Omental fat pad (tissue), 4 donors: ENCODE measurements around the gene SEL1L. TPM values are rescaled to one million over a fixed set of nuclear protein-coding genes. Genes with fewer than 3 reads are reported as not detected.
"Not testable (repeated sequence)": the region's sequence is repeated elsewhere in the genome, so short reads cannot be mapped to it uniquely, and the experiment has no call there.

ENCODE experiments used
- ATAC-seq: fragments of 150-250 bp; one replicate; pipeline ENCODE4 v1.9.1; 2016; ENCODE audit warnings: mild to moderate bottlenecking, moderate library complexity; ENCODE audit not compliant: low FRiP score
- DNase-seq: peaks from one replicate; pipeline ENCODE4 v3.0.0-alpha.2; 2019; ENCODE audit warnings: low spot score
- CTCF ChIP-seq, 3 donors: fragments of 450-650 bp; IDR thresholded peaks; one replicate each; pipeline ENCODE4 v1.5.1; 2016 to 2017; ENCODE audit warnings: antibody characterized with exemption in 3 of 3, mild to moderate bottlenecking in 3 of 3, moderate library complexity in 2 of 3
- total RNA-seq, 4 donors: library from RNA; depleted of rRNA; stranded (reverse); fragments of >200 nt; gene quantifications; one replicate each; pipeline ENCODE4 v1.1.0, GENCODE V29; 2016

Gene SEL1L
- total RNA-seq, 4 donors from 2014 or later: 53.3 to 74.0 (median 66.5) TPM

- no peak for DNase-seq
- no peak for TF ChIP-seq CTCF (IDR thresholded peaks at IDR 0.05)
- ATAC-seq: peak; percentile 82
These were observed 16.5 kb downstream of the SEL1L start for GRCh38 chr14:81516986-81517797.

DNA sequence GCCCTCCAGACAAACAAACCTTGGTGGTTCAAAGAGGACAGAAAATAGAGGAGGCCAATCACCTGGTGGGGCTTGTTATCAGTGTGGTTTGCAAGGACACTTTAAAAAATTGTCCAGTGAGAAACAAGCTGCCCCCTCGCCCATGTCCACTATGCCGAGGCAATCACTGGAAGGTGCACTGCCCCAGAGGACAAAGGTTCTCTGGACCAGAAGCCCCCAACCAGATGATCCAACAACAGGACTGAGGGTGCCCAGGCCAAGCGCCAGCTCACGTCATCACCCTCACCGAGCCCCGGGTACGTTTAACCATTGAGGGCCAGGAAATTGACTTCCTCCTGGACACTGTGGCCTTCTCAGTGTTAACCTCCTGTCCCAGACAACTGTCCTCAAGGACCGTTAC, 17.7 kb downstream of the SEL1L start:
- ATAC-seq, DNase-seq: not testable (repeated sequence)

DNA sequence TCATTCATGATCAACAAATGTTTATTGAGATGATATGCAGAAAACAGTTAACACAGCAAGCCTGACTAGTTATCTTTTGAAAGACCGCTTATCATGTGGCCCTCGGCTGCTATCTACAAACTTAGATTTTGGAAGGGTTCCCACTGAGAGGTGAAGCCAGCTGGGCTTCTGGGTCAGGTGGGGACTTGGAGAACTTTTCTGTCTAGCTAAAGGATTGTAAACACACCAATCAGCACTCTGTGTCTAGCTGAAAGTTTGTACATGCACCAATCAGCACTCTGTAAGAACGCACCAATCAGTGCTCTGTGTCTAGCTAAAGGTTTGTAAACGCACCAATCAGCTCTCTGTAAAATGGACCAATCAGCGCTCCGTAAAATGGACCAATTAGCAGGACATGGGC, 20.8 kb downstream of the SEL1L start:
- not testable (repeated sequence) for ATAC-seq, DNase-seq

DNA sequence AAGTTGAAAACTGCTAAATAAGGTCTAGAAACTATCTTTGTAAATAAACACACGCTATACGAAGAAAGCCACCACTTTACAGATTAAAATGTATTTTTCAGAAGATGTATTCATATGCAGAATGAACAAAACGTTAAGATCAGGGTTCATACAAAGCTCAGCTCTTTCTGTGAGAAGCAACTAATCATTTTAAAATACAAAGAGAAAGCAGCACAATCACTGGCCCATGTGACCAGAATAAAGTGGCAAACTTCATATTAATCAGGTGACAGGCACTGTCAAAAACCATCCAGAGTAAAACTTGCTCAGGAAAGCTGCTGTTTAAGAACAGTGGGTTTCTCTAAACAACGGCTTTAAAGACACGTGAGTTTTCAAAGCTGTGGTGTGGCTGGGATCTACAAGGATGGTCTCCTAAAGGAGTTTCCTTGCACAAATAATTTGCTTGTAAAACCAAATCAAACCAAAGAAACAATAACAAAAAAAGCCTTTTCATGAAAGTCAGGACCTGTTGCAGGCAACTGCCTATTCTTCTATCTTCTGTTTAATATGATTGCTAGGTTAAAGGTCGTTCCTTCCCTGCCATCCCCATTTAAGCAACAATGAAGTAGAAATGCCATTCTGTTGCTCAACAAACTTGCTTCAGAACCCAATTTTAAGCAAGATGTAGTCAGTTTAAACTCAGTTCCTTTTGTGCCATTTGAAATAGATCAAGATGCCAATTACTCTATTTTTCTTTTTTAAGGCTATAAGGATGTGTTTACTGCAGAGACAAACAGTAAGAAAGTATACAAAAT, 22.3 kb downstream of the SEL1L start:
- no peak for ATAC-seq
- TF ChIP-seq CTCF (IDR thresholded peaks at IDR 0.05): no peak
- no peak for DNase-seq

DNA sequence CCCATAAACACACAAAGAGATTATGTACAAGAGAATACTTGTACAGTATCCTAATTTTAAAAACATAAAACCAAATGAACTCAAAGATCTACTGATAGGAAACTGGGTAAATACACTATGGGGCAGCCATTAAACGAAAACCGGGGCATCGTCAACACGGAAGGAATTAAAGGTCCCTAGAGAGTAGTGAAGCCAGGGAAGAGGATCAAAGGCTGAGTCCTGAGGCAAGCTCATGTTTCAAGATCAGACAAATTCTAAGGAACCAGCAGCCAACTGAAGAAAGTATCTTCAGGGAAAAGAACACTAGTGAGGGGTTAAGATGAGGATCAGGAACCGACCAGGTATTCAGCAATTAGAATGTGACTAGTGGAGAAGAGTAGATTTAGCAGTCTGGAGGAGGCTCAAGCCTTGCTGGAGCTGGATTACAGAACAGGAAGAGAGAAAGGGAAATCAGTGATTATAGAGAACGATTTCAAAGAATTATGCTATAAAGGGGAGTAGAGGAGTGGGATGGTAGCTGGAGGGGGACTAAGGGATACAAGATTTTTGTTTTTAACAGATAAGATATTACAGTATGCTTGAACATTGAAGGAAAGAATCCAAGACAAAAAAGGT, 23.7 kb downstream of the SEL1L start:
- DNase-seq (no peak), ATAC-seq (no peak)
- no peak for TF ChIP-seq CTCF (IDR thresholded peaks at IDR 0.05)

GRCh38 chr14:81509321-81509720, 24.3 kb downstream of the SEL1L start:
- ATAC-seq (no peak), DNase-seq (no peak)
- TF ChIP-seq CTCF (IDR thresholded peaks at IDR 0.05): no peak

DNA sequence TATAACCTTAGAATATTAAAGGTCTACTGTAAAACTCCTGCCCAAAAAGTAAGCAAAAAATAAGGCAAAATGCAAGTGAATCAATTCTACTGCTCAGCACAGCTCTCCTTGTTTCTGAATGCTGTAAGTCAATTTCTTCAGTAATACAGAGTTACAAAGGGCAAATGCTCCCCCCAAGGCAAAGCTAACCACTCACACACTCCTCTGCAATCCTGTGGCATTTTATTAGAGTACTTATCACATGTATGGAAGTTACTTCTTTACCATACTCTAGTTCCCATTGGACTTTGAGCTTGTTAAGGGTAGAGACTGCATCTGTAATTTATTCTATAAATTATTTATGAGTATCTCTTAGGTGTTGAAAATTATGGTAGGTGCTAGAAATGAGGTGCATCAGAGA, 27.2 kb downstream of the SEL1L start:
- ATAC-seq (no peak), DNase-seq (no peak)
- TF ChIP-seq CTCF (IDR thresholded peaks at IDR 0.05): no peak
